NCI-H345 (cell line): ENCODE results near the gene ALDH4A1.

Experiments
- DNase-seq: peaks from one replicate; lab custom pipeline; 2025; lab: John Stamatoyannopoulos, UW

ALDH4A1 gene, protein sequence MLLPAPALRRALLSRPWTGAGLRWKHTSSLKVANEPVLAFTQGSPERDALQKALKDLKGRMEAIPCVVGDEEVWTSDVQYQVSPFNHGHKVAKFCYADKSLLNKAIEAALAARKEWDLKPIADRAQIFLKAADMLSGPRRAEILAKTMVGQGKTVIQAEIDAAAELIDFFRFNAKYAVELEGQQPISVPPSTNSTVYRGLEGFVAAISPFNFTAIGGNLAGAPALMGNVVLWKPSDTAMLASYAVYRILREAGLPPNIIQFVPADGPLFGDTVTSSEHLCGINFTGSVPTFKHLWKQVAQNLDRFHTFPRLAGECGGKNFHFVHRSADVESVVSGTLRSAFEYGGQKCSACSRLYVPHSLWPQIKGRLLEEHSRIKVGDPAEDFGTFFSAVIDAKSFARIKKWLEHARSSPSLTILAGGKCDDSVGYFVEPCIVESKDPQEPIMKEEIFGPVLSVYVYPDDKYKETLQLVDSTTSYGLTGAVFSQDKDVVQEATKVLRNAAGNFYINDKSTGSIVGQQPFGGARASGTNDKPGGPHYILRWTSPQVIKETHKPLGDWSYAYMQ

GRCh38 chr1:18902523-18903290 lies at the start of gene ALDH4A1:
Gene ALDH4A1 (minus strand): TSS chr1:18902555. CDS start chr1:18902523, 32 bp downstream.
- DNase-seq: peak; percentile 98

GRCh38 chr1:18951818-18952391 lies 49.5 kb upstream of the ALDH4A1 start:
- DNase-seq: no peak

GRCh38 chr1:18951416-18951815 lies 49.1 kb upstream of the ALDH4A1 start:
- no peak for DNase-seq

DNA sequence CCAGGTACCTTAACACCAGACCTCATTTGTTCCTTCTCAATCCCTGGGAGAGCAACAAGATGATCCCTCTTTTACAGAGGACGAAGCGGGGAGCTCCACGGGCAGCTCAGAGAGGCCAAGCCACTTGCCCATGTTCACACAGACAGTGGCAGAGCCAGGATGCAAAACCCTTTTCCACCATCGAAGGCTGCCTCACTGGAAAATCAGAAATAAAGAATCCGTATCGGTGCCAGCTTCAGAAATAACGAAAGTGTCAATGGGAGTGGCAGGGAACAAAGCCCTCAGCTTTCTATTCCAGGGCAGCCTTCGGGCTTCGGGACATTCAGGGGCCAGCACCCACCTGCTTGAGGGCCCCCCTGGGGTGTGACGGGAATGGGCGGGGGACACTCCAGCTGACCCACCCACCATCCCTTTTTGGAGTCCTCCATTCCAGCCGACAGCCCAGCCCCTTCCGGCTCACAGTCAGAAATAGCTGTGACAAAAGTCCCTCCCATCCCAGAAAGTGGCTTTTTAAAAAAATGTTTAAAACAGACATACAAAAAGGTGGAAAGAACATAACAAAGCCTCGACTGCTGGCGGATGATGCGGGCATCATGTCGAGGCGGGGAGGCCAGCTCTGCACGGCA lies 48.2 kb upstream of the ALDH4A1 start:
- no peak for DNase-seq

- DNase-seq: no peak
These were observed 47.5 kb upstream of the ALDH4A1 start for GRCh38 chr1:18949686-18950400.

DNA sequence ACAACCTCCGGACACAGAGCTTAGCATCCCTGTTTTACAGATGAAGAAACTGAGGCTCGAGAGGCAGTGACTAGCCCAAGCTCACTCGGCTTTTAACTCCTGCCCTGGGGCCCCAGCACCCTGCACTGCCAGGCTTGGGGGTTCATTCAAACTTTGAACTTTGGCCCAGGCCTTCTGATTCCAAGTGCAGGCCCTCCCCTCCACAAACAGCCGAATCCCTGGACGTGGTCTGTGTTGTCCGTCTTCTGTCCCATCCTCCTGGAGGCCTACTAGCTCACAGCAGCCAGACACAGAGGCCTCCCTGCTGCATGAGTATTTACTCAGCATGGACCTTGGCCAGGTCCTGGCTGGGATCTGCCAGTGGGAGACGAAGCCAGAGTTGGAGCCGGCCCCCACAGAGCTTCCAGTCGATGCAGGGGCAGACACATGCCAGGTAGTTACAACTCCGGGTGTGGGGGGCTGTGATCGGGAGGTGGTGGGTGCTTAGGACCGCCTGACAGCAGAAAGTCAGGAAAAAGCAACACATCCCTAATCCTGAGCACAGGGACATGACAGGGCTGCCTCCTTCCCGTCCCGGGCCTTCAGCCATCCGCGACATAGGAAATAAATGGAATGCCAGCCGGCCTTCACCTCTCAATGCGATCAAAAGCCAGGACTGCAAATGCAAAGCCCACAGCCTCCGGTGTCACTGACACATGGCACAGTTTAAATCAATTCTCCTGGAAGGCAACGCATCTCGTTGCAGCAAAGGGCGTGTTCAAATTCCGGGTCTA lies 46.7 kb upstream of the ALDH4A1 start:
- no peak for DNase-seq

DNA sequence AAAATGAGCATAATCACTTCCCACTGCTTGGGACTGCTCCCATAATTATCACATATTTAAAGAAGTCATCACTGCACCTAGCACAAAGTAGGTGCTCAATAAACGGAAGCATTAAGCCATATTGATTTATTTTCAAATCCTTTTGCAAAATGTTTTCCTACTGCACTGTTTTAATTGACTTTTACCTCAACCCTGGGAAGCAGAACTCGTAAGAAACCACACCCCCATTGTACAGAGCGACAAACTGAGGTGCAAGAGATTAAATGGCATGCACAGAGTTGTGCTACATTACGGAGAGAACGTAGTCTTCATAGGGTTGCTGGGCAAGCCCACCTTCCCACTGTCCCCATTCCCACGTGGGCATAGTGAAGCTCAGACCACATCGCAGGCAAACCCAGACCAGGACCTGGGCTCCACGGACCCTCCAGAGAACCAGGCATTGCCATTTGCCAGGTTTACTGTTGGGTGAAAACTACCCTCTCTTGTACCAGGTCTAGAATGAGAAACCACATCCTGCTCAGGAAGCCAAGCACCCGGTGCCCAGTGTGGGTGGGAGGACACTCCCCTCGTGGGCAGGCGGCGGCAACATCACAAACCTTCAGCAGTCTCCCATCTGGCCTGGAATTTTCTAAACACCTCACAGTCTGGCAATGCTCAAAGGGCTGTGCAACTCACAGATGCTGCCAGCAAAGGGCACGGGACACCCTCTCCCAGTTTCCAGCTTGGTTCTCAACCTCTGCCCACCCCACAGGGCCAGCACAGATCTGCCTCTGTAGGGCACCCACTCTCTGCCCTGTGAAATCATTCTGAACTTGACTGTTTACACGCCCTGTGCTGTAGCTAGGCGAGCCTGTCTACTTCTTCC lies 45.9 kb upstream of the ALDH4A1 start:
- DNase-seq: no peak

DNA sequence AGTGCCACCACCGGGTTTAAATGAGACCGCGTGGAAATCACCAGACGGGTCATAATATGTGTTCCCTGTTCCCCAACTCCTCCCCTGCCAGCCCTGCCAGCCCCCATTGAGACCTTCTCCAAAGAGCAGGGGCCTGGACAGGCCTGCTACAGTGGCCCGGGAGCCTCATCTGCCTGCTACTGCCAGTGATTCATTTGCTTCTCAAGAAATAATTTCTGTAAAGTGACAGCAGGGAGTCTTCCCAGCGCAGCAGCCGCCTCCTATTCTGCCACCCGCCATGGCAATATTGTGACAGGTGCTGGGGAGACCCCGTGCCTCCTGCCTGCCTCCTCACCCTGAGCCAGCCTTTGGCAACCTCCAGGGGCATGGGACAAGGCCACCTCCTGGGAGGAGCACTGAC lies 45.2 kb upstream of the ALDH4A1 start:
- DNase-seq: no peak

GRCh38 chr1:18946550-18947381 lies 44.4 kb upstream of the ALDH4A1 start:
- DNase-seq: no peak

GRCh38 chr1:18945401-18945849 lies 43.1 kb upstream of the ALDH4A1 start:
- DNase-seq: no peak

GRCh38 chr1:18944810-18945209 lies 42.5 kb upstream of the ALDH4A1 start:
- DNase-seq: no peak

DNA sequence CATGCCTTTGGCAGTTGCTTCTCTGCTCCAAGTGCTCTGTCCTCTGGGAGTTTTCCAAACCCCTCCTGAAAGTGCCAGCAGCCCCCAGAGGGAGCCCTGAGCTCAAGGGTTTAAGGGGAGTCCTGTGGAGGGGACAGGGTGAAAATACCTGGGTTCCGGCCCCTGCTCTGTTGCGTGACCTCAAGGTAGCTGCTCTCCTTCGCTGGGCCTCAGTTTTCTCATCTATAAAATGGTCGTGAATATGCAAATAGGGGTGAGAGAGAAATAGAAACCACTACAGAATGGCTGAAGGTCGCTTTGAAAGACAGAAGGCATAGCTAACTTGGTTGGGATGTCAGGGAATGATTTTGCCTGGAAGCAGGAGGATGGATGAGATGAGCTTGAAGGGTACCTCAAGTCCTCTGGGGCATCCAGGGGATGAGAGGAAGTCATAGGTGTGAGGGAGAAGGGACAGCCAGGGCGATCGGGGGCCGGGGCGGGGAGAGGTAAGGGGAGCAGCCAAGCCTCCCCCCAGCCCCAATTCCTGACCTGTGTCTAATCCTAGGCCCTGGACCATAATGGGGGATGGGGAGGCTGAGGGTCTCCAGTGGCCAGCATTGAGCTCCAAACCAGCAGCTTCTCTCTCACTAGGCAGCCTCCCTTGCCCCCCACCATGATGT lies 41.7 kb upstream of the ALDH4A1 start:
- no peak for DNase-seq

GRCh38 chr1:18943162-18943561 lies 40.8 kb upstream of the ALDH4A1 start:
- DNase-seq: no peak

- DNase-seq: no peak
These were observed 40.0 kb upstream of the ALDH4A1 start for GRCh38 chr1:18942340-18942739.

GRCh38 chr1:18941221-18942141 lies 39.1 kb upstream of the ALDH4A1 start:
- peak; percentile 19 for DNase-seq

- DNase-seq: no peak
These were observed 38.1 kb upstream of the ALDH4A1 start for GRCh38 chr1:18940303-18941020.
